Chondrocyte (in vitro differentiated cells): ENCODE data around the gene TRIP13. TPM values are rescaled to one million over a fixed set of nuclear protein-coding genes. Genes with fewer than 3 reads are reported as not detected.

ENCODE experiments used
- DNase-seq: peaks from one replicate; pipeline ENCODE4 v3.0.0; 2021; ENCODE audit warnings: mixed read lengths, low spot score
- H3K27ac Mint-ChIP-seq: one replicate; pipeline ENCODE4 v1.8.0; 2021; ENCODE audit warnings: mild to moderate bottlenecking, moderate library complexity, mixed read lengths; ENCODE audit not compliant: unreplicated experiment
- H3K27me3 Mint-ChIP-seq: 2 replicates; pipeline ENCODE4 v1.8.0; 2021; ENCODE audit warnings: low read depth, mixed read lengths
- H3K36me3 Mint-ChIP-seq: 2 replicates; pipeline ENCODE4 v1.8.0; 2021; ENCODE audit warnings: low read depth, mixed read lengths
- H3K4me1 Mint-ChIP-seq: 2 replicates; pipeline ENCODE4 v1.8.0; 2021; ENCODE audit warnings: low read depth, mild to moderate bottlenecking, mixed read lengths
- H3K4me3 Mint-ChIP-seq: one replicate; pipeline ENCODE4 v1.8.0; 2021; ENCODE audit warnings: mild to moderate bottlenecking, moderate library complexity, mixed read lengths; ENCODE audit not compliant: unreplicated experiment
- H3K9me3 Mint-ChIP-seq: 2 replicates; pipeline ENCODE4 v1.8.0; 2021; ENCODE audit warnings: low read depth, mixed read lengths
- CTCF ChIP-seq: fragments of 200-600 bp; sonication (generic); IDR thresholded peaks from 2 replicates; pipeline ENCODE4 v1.5.0; 2021; ENCODE audit warnings: antibody characterized with exemption, mild to moderate bottlenecking, moderate library complexity
- total RNA-seq: library from RNA; stranded (reverse); gene quantifications from 3 replicates; pipeline ENCODE4 v1.2.1, GENCODE V29; 2021

Gene TRIP13
- total RNA-seq, 1 donor from 2014 or later: 4.9 TPM

GRCh38 chr5:891117-891836 lies 1.4 kb upstream of the TRIP13 start:
- no peaks in the 10 kb centered on the region for H3K27me3 Mint-ChIP-seq
- peak; percentile 68 for DNase-seq
- peak overlapping the region; percentile 93 for H3K27ac Mint-ChIP-seq
- peak overlapping the region; percentile 94 for H3K4me3 Mint-ChIP-seq
- peaks cover 17% of the 10 kb centered on the region for H3K36me3 Mint-ChIP-seq
- H3K9me3 Mint-ChIP-seq: no peaks in the 10 kb centered on the region
- peaks cover 29% of the 10 kb centered on the region for H3K4me1 Mint-ChIP-seq
- no peak for TF ChIP-seq CTCF

DNA sequence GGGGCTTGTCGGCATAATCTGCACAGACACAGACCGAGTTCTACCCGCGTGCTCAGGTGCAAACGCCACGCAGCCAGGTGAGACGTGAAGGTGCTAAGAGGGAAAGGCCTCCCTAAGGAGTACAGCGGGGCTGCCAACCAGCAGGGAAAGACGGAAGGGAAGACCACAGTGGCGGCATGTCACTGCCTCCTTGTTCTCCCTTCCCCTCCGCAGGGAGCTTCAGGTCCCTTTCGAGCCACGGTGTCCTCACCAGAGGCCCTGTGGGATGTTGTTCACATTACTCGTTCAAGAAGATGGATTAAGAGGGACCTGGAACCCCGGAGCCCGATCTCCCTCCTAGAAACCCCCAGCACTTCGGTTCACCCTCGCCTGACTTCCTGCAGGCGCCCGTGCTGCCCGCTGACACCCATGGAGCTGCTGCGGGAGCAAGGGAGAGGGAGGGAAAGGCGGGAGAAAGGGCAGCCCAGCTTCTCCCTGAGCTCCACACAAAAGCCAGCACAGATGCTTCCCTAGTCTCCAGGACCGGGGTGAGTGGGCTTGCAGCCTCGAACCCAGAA lies 769 bp upstream of the TRIP13 start:
- peak overlapping the region; percentile 93 for H3K27ac Mint-ChIP-seq
- H3K4me3 Mint-ChIP-seq: peak overlapping the region; percentile 94
- no peaks in the 10 kb centered on the region for H3K27me3 Mint-ChIP-seq
- H3K9me3 Mint-ChIP-seq: no peaks in the 10 kb centered on the region
- peak; percentile 78 for DNase-seq
- peaks cover 29% of the 10 kb centered on the region for H3K4me1 Mint-ChIP-seq
- no peak for TF ChIP-seq CTCF
- peaks cover 12% of the 10 kb centered on the region for H3K36me3 Mint-ChIP-seq

- Mint-ChIP-seq H3K36me3 (peaks cover 5% of the 10 kb centered on the region), H3K4me1 (peaks cover 27% of the 10 kb centered on the region), H3K9me3 (no peaks in the 10 kb centered on the region), H3K27ac (no peak overlapping the region), H3K27me3 (no peaks in the 10 kb centered on the region), H3K4me3 (peak overlapping the region; percentile 94)
- no peak for TF ChIP-seq CTCF
- DNase-seq: peak; percentile 67
These were observed 438 bp downstream of the TRIP13 start for GRCh38 chr5:893137-893506.

GRCh38 chr5:893711-894110 lies 1.0 kb downstream of the TRIP13 start:
- no peak for TF ChIP-seq CTCF
- Mint-ChIP-seq H3K27me3 (no peaks in the 10 kb centered on the region), H3K4me3 (peak overlapping the region; percentile 94), H3K36me3 (peaks cover 2% of the 10 kb centered on the region), H3K4me1 (peaks cover 21% of the 10 kb centered on the region), H3K9me3 (no peaks in the 10 kb centered on the region), H3K27ac (no peak overlapping the region)
- DNase-seq: peak; percentile 39

DNA sequence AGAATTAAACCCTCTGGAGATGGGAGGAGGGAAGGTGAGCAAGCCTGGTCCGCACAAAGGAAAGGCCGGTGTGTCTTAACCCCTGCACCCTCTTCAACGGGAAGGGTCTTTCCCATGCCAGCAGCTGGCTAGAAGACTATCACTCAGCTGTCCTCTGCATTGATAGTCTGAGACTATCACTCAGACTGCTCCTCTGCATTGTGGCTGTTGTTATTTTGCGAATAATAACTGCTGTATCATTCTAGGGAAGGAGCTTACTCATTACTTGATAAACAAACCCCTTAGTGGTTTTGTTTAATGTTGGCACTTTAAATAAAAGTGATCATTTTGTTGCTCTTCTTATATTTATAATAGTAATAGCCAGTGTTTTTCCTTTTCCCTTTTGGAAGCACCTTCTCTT lies 8.1 kb downstream of the TRIP13 start:
- H3K4me3 Mint-ChIP-seq: no peak overlapping the region
- DNase-seq: no peak
- TF ChIP-seq CTCF: no peak
- H3K27ac Mint-ChIP-seq: no peak overlapping the region
- no peaks in the 10 kb centered on the region for H3K36me3 Mint-ChIP-seq
- no peaks in the 10 kb centered on the region for H3K27me3 Mint-ChIP-seq
- no peaks in the 10 kb centered on the region for H3K9me3 Mint-ChIP-seq
- H3K4me1 Mint-ChIP-seq: no peaks in the 10 kb centered on the region
